Activated CD4-positive, alpha-beta T cell treated with anti-CD3 and anti-CD28 coated beads for 36 hours (primary cell): ENCODE results near the gene ZNF341. TPM values are rescaled to one million over a fixed set of nuclear protein-coding genes. Genes with fewer than 3 reads are reported as not detected.

Experiments
- ATAC-seq: fragments of 200-7000 bp; cut with Tn5 transposase; one replicate; pipeline ENCODE4 v1.10.0; 2021; ENCODE audit warnings: mild to moderate bottlenecking, moderate library complexity
- CTCF ChIA-PET: fragments of 350-600 bp; sonication (Branson Sonifier 250); formaldehyde crosslinking; loops from one replicate; lab custom pipeline; 2021; ENCODE audit warnings: antibody characterized with exemption; lab: Charles Lee
- POLR2A ChIA-PET: fragments of 350-600 bp; sonication (Branson Sonifier 250); formaldehyde crosslinking; loops from one replicate; lab custom pipeline; 2021; ENCODE audit warnings: antibody characterized with exemption, inconsistent platforms; lab: Charles Lee
- DNase-seq: peaks from one replicate; pipeline ENCODE4 v3.0.0-alpha.2; 2020
- H3K27ac Mint-ChIP-seq: one replicate; pipeline ENCODE4 v1.8.0; 2021; ENCODE audit warnings: mixed read lengths
- H3K27me3 Mint-ChIP-seq: one replicate; pipeline ENCODE4 v1.8.0; 2021; ENCODE audit warnings: mixed read lengths
- H3K36me3 Mint-ChIP-seq: one replicate; pipeline ENCODE4 v1.8.0; 2021; ENCODE audit warnings: low read depth, mixed read lengths
- H3K4me1 Mint-ChIP-seq: one replicate; pipeline ENCODE4 v1.8.0; 2021; ENCODE audit warnings: mixed read lengths
- H3K4me3 Mint-ChIP-seq: one replicate; pipeline ENCODE4 v1.8.0; 2021; ENCODE audit warnings: mild to moderate bottlenecking, moderate library complexity, mixed read lengths
- H3K9me3 Mint-ChIP-seq: one replicate; pipeline ENCODE4 v1.8.0; 2021; ENCODE audit warnings: low read depth, mixed read lengths
- intact Hi-C, 2 experiments: fragments of 100-400 bp; cut with DNase I in 1 of 2; cut with micrococcal nuclease in 1 of 2; formaldehyde crosslinking; loops; one replicate each; pipeline versions ENCODE4 v1.14.2 to v1.15.1; 2022 to 2024; cut with DNase I, micrococcal nuclease
- total RNA-seq, 2 experiments: library from RNA; stranded (reverse); gene quantifications; one replicate each; pipeline ENCODE4 v1.2.3, GENCODE V29; 2021

Gene ZNF341
- total RNA-seq, 2 experiments from 2014 or later: 4.3 to 6.1 TPM

- intact Hi-C loops: no loop called here
- no peak for ATAC-seq
- Mint-ChIP-seq H3K4me3 (no peak overlapping the region), H3K36me3 (peaks cover 29% of the 10 kb centered on the region), H3K4me1 (peaks cover 55% of the 10 kb centered on the region), H3K27me3 (no peaks in the 10 kb centered on the region), H3K9me3 (no peaks in the 10 kb centered on the region), H3K27ac (no peak overlapping the region)
- ChIA-PET POLR2A (no interaction called here), CTCF (interaction anchor here (1.3 to 1.4 kb wide), 2 partner anchors 13 to 44 kb away, joined by 3 to 4 read pairs; no protein-coding TSS in a partner anchor)
- no peak for DNase-seq
Observed at GRCh38 chr20:33836277-33836676, 104.5 kb downstream of the ZNF341 start.

DNA sequence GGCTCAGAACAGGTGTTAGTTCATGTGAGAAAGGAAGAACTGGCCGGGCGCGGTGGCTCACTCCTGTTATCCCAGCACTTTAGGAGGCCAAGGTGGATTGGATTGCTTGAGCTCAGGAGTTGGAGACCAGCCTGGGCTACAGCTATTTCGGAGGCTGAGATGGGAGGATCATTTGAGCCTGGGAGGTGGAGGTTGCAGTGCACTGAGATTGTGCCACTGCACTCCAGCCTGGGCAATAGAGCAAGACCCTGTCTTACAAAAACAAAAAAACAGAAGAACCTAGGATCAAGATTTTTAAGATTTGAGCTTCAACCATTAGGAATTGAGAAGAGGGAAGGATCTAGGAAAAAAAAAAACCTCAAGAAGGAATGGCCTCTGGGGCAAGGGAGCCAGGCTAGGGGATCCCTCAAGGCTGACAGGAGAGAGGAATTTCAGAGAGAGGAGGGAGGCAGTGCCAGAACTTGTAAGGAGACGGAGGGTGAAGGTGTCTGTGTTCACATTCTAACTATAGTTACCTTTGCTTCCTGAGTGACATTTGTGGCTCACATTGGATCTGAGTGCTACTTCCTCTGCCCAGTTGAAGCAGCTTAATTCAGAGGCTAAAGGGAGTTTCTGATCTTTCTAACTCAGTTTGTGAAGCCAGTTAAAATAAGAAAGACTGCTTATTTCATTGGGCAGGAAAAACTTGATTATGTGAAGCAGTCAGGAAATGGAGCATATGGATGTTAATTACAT, 105.5 kb downstream of the ZNF341 start:
- intact Hi-C loops: no loop called here
- POLR2A ChIA-PET: no interaction called here
- no peaks in the 10 kb centered on the region for H3K27me3 Mint-ChIP-seq
- no peak for DNase-seq
- H3K36me3 Mint-ChIP-seq: peaks cover 22% of the 10 kb centered on the region
- CTCF ChIA-PET: interaction anchor here (0.6 to 1.4 kb wide), 5 partner anchors 11 to 351 kb away, joined by 3 to 4 read pairs (median 3); no protein-coding TSS in a partner anchor
- no peak overlapping the region for H3K4me3 Mint-ChIP-seq
- no peaks in the 10 kb centered on the region for H3K9me3 Mint-ChIP-seq
- H3K27ac Mint-ChIP-seq: peak overlapping the region; percentile 30
- peaks cover 64% of the 10 kb centered on the region for H3K4me1 Mint-ChIP-seq
- ATAC-seq: no peak

GRCh38 chr20:33838035-33838864, 106.5 kb downstream of the ZNF341 start:
- Mint-ChIP-seq H3K4me1 (peaks cover 74% of the 10 kb centered on the region), H3K4me3 (no peak overlapping the region), H3K27ac (no peak overlapping the region), H3K9me3 (no peaks in the 10 kb centered on the region), H3K36me3 (peaks cover 19% of the 10 kb centered on the region), H3K27me3 (no peaks in the 10 kb centered on the region)
- CTCF ChIA-PET: interaction anchor here (0.6 to 1.2 kb wide), 2 partner anchors 25 to 51 kb away, joined by 3 to 5 read pairs; no protein-coding TSS in a partner anchor
- no peak for ATAC-seq
- intact Hi-C loops: no loop called here
- POLR2A ChIA-PET: no interaction called here
- DNase-seq: no peak

DNA sequence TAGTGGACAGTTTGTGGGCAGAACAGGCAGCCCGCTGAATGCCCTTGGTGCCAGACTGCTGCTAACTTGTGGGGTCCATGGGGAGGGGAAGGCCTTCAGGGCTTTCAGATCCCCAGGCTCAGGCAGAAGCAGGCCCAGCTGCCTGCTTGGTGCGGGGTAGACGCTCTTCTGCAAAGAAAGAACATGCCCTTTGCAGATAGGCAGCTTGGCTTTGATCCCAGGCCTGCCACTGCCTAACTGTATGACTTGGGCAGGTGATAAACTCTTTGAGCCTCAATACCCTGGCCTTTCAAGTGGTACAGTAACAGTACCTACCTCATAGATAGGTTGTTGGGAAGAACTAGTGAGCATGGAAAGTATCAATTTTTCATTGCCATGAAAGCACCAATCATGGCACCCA, 107.8 kb downstream of the ZNF341 start:
- CTCF ChIA-PET: interaction anchor here (0.6 to 1.2 kb wide), 3 partner anchors 13 to 27 kb away, joined by 3 to 6 read pairs (median 5); no protein-coding TSS in a partner anchor
- ATAC-seq (no peak), DNase-seq (no peak)
- Mint-ChIP-seq H3K4me1 (peaks cover 82% of the 10 kb centered on the region), H3K27me3 (no peaks in the 10 kb centered on the region), H3K9me3 (no peaks in the 10 kb centered on the region), H3K4me3 (no peak overlapping the region), H3K36me3 (peaks cover 11% of the 10 kb centered on the region), H3K27ac (no peak overlapping the region)
- POLR2A ChIA-PET: interaction anchor here (0.6 kb wide), 1 partner anchor 25 kb away, joined by 3 read pairs; no protein-coding TSS in a partner anchor
- intact Hi-C loops: no loop called here

- ATAC-seq (no peak), DNase-seq (no peak)
- peaks cover 84% of the 10 kb centered on the region for H3K4me1 Mint-ChIP-seq
- ChIA-PET CTCF (interaction anchor here (0.5 to 1.6 kb wide), 2 partner anchors 10 to 75 kb away, joined by 3 to 5 read pairs; no protein-coding TSS in a partner anchor), POLR2A (no interaction called here)
- intact Hi-C loops: no loop called here
- H3K36me3 Mint-ChIP-seq: peaks cover 7% of the 10 kb centered on the region
- no peak overlapping the region for H3K27ac Mint-ChIP-seq
- no peak overlapping the region for H3K4me3 Mint-ChIP-seq
- no peaks in the 10 kb centered on the region for H3K27me3 Mint-ChIP-seq
- H3K9me3 Mint-ChIP-seq: no peaks in the 10 kb centered on the region
Observed at GRCh38 chr20:33840160-33840559, 108.4 kb downstream of the ZNF341 start.

DNA sequence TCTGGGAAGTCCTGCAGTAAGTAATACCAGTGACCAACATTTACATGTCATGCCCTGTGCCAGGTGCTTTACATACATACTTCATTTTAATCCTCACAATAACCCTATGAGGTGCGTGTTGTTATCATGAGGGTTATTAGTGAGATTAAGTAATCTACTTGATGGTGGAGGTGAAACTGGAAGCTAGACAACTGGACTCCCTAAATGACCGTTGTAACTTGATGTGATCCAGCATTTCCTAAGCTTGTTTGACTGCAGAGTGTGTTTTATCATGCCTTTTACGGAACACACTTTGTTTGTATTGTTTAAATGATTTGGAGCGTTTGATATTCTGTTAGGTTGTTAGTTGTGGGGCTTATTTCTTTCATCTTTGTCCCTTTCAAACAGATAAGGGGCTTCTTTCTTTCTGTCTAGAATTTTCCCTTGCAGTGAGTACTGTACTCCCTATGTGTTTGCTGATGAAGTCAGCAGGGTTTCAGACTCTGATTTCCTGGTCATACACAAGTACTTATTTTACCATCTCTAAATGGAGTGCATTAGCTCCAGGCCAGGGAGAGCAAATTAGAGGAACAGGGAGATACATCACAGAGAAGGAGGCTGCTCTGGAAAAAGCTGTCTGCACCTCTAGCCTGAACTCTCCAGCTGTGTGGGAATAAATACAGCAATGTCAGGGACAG, 109.1 kb downstream of the ZNF341 start:
- DNase-seq (no peak), ATAC-seq (no peak)
- H3K27ac Mint-ChIP-seq: peak overlapping the region; percentile 3
- no peaks in the 10 kb centered on the region for H3K9me3 Mint-ChIP-seq
- no peaks in the 10 kb centered on the region for H3K27me3 Mint-ChIP-seq
- intact Hi-C loops: no loop called here
- ChIA-PET POLR2A (no interaction called here), CTCF (interaction anchor here (0.5 to 1.6 kb wide), 4 partner anchors 10 to 614 kb away, joined by 3 to 5 read pairs (median 3); no protein-coding TSS in a partner anchor)
- H3K4me3 Mint-ChIP-seq: no peak overlapping the region
- H3K4me1 Mint-ChIP-seq: peaks cover 88% of the 10 kb centered on the region
- H3K36me3 Mint-ChIP-seq: peaks cover 7% of the 10 kb centered on the region

GRCh38 chr20:33841436-33841799, 109.6 kb downstream of the ZNF341 start:
- DNase-seq (no peak), ATAC-seq (no peak)
- Mint-ChIP-seq H3K36me3 (peaks cover 4% of the 10 kb centered on the region), H3K27ac (no peak overlapping the region), H3K4me1 (peaks cover 88% of the 10 kb centered on the region), H3K27me3 (no peaks in the 10 kb centered on the region), H3K4me3 (no peak overlapping the region), H3K9me3 (no peaks in the 10 kb centered on the region)
- CTCF ChIA-PET: interaction anchor here (0.5 to 1.8 kb wide), 4 partner anchors 9 to 614 kb away, joined by 3 to 6 read pairs (median 4); no protein-coding TSS in a partner anchor
- intact Hi-C loops: no loop called here
- POLR2A ChIA-PET: no interaction called here

Other genes starting within 250 kb of the ZNF341 start
- 10 to 100 TPM; 10.9 to 12.9 TPM for gene CBFA2T2, start 241.9 kb upstream of the ZNF341 start, total RNA-seq
- under 1 TPM; 0.16 to 0.27 TPM for gene C20orf144, start 69.7 kb upstream of the ZNF341 start, total RNA-seq
- gene ACTL10, start 65.1 kb upstream of the ZNF341 start, total RNA-seq: 1 to 10 TPM in 1 of 2 experiments, under 1 TPM in 1; 0.91 to 1.7 TPM
- 10 to 100 TPM; 12.2 to 13.3 TPM for gene NECAB3, start 57.6 kb upstream of the ZNF341 start, total RNA-seq
- 10 to 100 TPM; 45.9 to 50.9 TPM for gene E2F1, start 45.6 kb upstream of the ZNF341 start, total RNA-seq
- 10 to 100 TPM in 1 of 2 experiments, 1 to 10 TPM in 1; 8.8 to 10.2 TPM for gene PXMP4, start 11.7 kb upstream of the ZNF341 start, total RNA-seq
- 10 to 100 TPM; 86.0 to 94.1 TPM for gene CHMP4B, start 79.4 kb downstream of the ZNF341 start, total RNA-seq